GM23338 (cell line): Measurements from ENCODE around the gene PASK. TPM values are rescaled to one million over a fixed set of nuclear protein-coding genes. Genes with fewer than 3 reads are reported as not detected.

Experiments used
- ATAC-seq: fragments of 200-7000 bp; cut with Tn5 transposase; 3 replicates; pipeline ENCODE4 v1.9.1; 2020
- DNase-seq: peaks from one replicate; pipeline ENCODE4 v3.0.0-alpha.2; 2015; ENCODE audit warnings: low spot score
- H2AFZ ChIP-seq: fragments of 200-600 bp; sonication (generic); 2 replicates; pipeline ENCODE4 v1.8.0; 2016; ENCODE audit warnings: antibody characterized with exemption, mild to moderate bottlenecking, moderate library complexity
- H3F3A ChIP-seq: fragments of 200-600 bp; sonication (generic); replicated peaks from 2 replicates; pipeline ENCODE4 v1.8.0; 2017; ENCODE audit warnings: antibody characterized with exemption, mixed run types, low read depth
- H3K27ac ChIP-seq: fragments of 200-600 bp; sonication (generic); 2 replicates; pipeline ENCODE4 v1.6.1; 2016; ENCODE audit warnings: low read depth
- H3K27me3 ChIP-seq: fragments of 200-600 bp; sonication (generic); 2 replicates; pipeline ENCODE4 v1.8.0; 2016; ENCODE audit warnings: mild to moderate bottlenecking, mixed run types, moderate library complexity; ENCODE audit not compliant: insufficient read depth
- H3K36me3 ChIP-seq: fragments of 200-600 bp; sonication (generic); 2 replicates; pipeline ENCODE4 v1.8.0; 2016; ENCODE audit warnings: mild to moderate bottlenecking; ENCODE audit not compliant: insufficient read depth
- H3K4me1 ChIP-seq: fragments of 200-600 bp; sonication (generic); 2 replicates; pipeline ENCODE4 v1.8.0; 2016; ENCODE audit warnings: mild to moderate bottlenecking, moderate library complexity; ENCODE audit not compliant: insufficient read depth
- H3K4me2 ChIP-seq: fragments of 200-600 bp; sonication (generic); 2 replicates; pipeline ENCODE4 v1.7.1; 2017; ENCODE audit warnings: mixed run types
- H3K4me3 ChIP-seq: fragments of 200-600 bp; sonication (generic); 2 replicates; pipeline ENCODE4 v1.6.1; 2016; ENCODE audit warnings: mixed run types
- H3K79me2 ChIP-seq: fragments of 200-600 bp; sonication (generic); replicated peaks from 2 replicates; pipeline ENCODE4 v1.8.0; 2017; ENCODE audit warnings: mild to moderate bottlenecking; ENCODE audit not compliant: insufficient read depth
- H3K9me2 ChIP-seq: fragments of 200-600 bp; sonication (generic); 2 replicates; pipeline ENCODE4 v1.8.0; 2017; ENCODE audit not compliant: insufficient read depth
- H4K20me1 ChIP-seq: fragments of 200-600 bp; sonication (generic); replicated peaks from 2 replicates; pipeline ENCODE4 v1.8.0; 2017; ENCODE audit warnings: mild to moderate bottlenecking; ENCODE audit not compliant: insufficient read depth
- H3K27ac Mint-ChIP-seq: 2 replicates; pipeline ENCODE4 v1.8.0; 2020; ENCODE audit warnings: inconsistent platforms, mild to moderate bottlenecking, moderate library complexity, mixed read lengths
- H3K27me3 Mint-ChIP-seq: 3 replicates; pipeline ENCODE4 v1.8.0; 2022; ENCODE audit warnings: low read depth, mild to moderate bottlenecking, moderate library complexity, mixed read lengths, inconsistent platforms; ENCODE audit not compliant: insufficient read depth, poor library complexity
- H3K36me3 Mint-ChIP-seq: 3 replicates; pipeline ENCODE4 v1.8.0; 2021; ENCODE audit warnings: low read depth, mild to moderate bottlenecking, inconsistent platforms, moderate library complexity, mixed read lengths
- H3K4me1 Mint-ChIP-seq: 3 replicates; pipeline ENCODE4 v1.8.0; 2020; ENCODE audit warnings: mild to moderate bottlenecking, inconsistent platforms, mixed read lengths
- H3K4me3 Mint-ChIP-seq: 3 replicates; pipeline ENCODE4 v1.8.0; 2021; ENCODE audit warnings: moderate library complexity, mild to moderate bottlenecking, inconsistent platforms, mixed read lengths
- H3K9me3 Mint-ChIP-seq: 3 replicates; pipeline ENCODE4 v1.8.0; 2020; ENCODE audit warnings: moderate library complexity, mild to moderate bottlenecking, inconsistent platforms, mixed read lengths
- CREB1 ChIP-seq: fragments of 250-450 bp; sonication (Bioruptor Pico); IDR thresholded peaks from 2 replicates; pipeline ENCODE4 v1.5.0; 2020; ENCODE audit warnings: low read depth, mild to moderate bottlenecking, moderate library complexity
- EZH2 ChIP-seq: fragments of 200-600 bp; sonication (generic); IDR thresholded peaks from one replicate; pipeline ENCODE4 v1.8.0; 2017; ENCODE audit warnings: antibody characterized with exemption, mild to moderate bottlenecking, low read depth; ENCODE audit not compliant: unreplicated experiment
- EZH2phosphoT487 ChIP-seq: fragments of 200-600 bp; sonication (generic); IDR thresholded peaks from one replicate; pipeline ENCODE4 v1.8.1; 2018; ENCODE audit warnings: antibody characterized with exemption; ENCODE audit not compliant: unreplicated experiment
- JUNB ChIP-seq: IDR thresholded peaks from one replicate; pipeline ENCODE4 v1.6.1; 2016; ENCODE audit warnings: antibody characterized with exemption; ENCODE audit not compliant: unreplicated experiment
- NANOG ChIP-seq: IDR thresholded peaks from 2 replicates; pipeline ENCODE4 v1.6.1; 2016; ENCODE audit warnings: antibody characterized with exemption, borderline replicate concordance
- POLR2AphosphoS5 ChIP-seq: IDR thresholded peaks from 2 replicates; pipeline ENCODE4 v1.6.1; 2016; ENCODE audit warnings: antibody characterized with exemption, low read depth
- STAT1 ChIP-seq: IDR thresholded peaks from one replicate; pipeline ENCODE4 v1.6.1; 2016; ENCODE audit warnings: antibody characterized with exemption; ENCODE audit not compliant: unreplicated experiment
- ZNF114 ChIP-seq: fragments of 250-450 bp; sonication (Bioruptor Pico); IDR thresholded peaks from 2 replicates; pipeline ENCODE4 v1.5.0; 2020; ENCODE audit warnings: mild to moderate bottlenecking, moderate library complexity
- ZNF331 ChIP-seq: fragments of 250-450 bp; sonication (Bioruptor Pico); IDR thresholded peaks from 2 replicates; pipeline ENCODE4 v1.5.0; 2020; ENCODE audit warnings: low read depth, mild to moderate bottlenecking, moderate library complexity
- ZNF462 ChIP-seq: fragments of 250-450 bp; sonication (Bioruptor Pico); IDR thresholded peaks from 2 replicates; pipeline ENCODE4 v1.5.0; 2020; ENCODE audit warnings: mild to moderate bottlenecking, moderate library complexity
- polyA plus RNA-seq: library from polyadenylated mRNA; unstranded; fragments of >200 nt; fragmentation: Nextera tagmentation; extraction: Ambion mirVana; gene quantifications from 2 replicates; pipeline ENCODE4 v1.2.1, GENCODE V29; 2016
- total RNA-seq: library from RNA; depleted of rRNA; stranded (reverse); fragments of >200 nt; shearing (Covaris generic); gene quantifications from 2 replicates; pipeline ENCODE4 v1.2.3, GENCODE V29; 2014
- TF ChIP-seq, protein P1 (sequence below): IDR thresholded peaks from one replicate; pipeline ENCODE4 v1.6.1; 2018; ENCODE audit warnings: antibody characterized with exemption; ENCODE audit not compliant: unreplicated experiment
- TF ChIP-seq, protein P2 (sequence below): IDR thresholded peaks from 2 replicates; pipeline ENCODE4 v1.6.1; 2016; ENCODE audit warnings: antibody characterized with exemption
- TF ChIP-seq, protein P3 (sequence below), 2 experiments: fragments of 200-600 bp in 1 of 2; sonication (generic) in 1 of 2; conservative IDR thresholded peaks; 2 replicates each; pipeline versions ENCODE4 v1.5.1 to v1.6.1; 2016 to 2017; ENCODE audit warnings: antibody characterized with exemption in 2 of 2, low read depth in 2 of 2, mild to moderate bottlenecking in 2 of 2, moderate library complexity in 1 of 2

PASK gene
- total and polyA plus RNA-seq, 2 experiments from 2014 or later, result 12.5 to 38.4 TPM

GRCh38 chr2:241157841-241158545 lies 8.7 kb upstream of the PASK start:
- no peaks in the 10 kb centered on the region for H3F3A ChIP-seq
- H3K4me3 ChIP-seq, result no peak overlapping the region
- Mint-ChIP-seq H3K4me1 (peaks cover 9% of the 10 kb centered on the region), H3K27ac (no peak overlapping the region), H3K27me3 (no peaks in the 10 kb centered on the region), H3K36me3 (peaks cover 12% of the 10 kb centered on the region), H3K9me3 (no peaks in the 10 kb centered on the region), H3K4me3 (no peak overlapping the region)
- DNase-seq (no peak), ATAC-seq (no peak)
- no peaks in the 10 kb centered on the region for H3K4me1 ChIP-seq
- no peaks in the 10 kb centered on the region; the same call in 1 of the 2 replicates for H3K36me3 ChIP-seq
- no peaks in the 10 kb centered on the region for H3K27me3 ChIP-seq
- H3K79me2 ChIP-seq, result no peaks in the 10 kb centered on the region; the same call in 1 of the 2 replicates
- no peak overlapping the region for H3K27ac ChIP-seq
- H3K4me2 ChIP-seq, result no peak overlapping the region
- no peak for TF ChIP-seq CREB1 (CRISPR knock-in tag)
- TF ChIP-seq, protein P1, sequence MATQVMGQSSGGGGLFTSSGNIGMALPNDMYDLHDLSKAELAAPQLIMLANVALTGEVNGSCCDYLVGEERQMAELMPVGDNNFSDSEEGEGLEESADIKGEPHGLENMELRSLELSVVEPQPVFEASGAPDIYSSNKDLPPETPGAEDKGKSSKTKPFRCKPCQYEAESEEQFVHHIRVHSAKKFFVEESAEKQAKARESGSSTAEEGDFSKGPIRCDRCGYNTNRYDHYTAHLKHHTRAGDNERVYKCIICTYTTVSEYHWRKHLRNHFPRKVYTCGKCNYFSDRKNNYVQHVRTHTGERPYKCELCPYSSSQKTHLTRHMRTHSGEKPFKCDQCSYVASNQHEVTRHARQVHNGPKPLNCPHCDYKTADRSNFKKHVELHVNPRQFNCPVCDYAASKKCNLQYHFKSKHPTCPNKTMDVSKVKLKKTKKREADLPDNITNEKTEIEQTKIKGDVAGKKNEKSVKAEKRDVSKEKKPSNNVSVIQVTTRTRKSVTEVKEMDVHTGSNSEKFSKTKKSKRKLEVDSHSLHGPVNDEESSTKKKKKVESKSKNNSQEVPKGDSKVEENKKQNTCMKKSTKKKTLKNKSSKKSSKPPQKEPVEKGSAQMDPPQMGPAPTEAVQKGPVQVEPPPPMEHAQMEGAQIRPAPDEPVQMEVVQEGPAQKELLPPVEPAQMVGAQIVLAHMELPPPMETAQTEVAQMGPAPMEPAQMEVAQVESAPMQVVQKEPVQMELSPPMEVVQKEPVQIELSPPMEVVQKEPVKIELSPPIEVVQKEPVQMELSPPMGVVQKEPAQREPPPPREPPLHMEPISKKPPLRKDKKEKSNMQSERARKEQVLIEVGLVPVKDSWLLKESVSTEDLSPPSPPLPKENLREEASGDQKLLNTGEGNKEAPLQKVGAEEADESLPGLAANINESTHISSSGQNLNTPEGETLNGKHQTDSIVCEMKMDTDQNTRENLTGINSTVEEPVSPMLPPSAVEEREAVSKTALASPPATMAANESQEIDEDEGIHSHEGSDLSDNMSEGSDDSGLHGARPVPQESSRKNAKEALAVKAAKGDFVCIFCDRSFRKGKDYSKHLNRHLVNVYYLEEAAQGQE, result no peak
- no peak for TF ChIP-seq ZNF331 (CRISPR knock-in tag)
- TF ChIP-seq STAT1, result no peak
- TF ChIP-seq NANOG, result no peak
- no peak for TF ChIP-seq POLR2AphosphoS5
- no peak for TF ChIP-seq EZH2
- TF ChIP-seq, protein P2, sequence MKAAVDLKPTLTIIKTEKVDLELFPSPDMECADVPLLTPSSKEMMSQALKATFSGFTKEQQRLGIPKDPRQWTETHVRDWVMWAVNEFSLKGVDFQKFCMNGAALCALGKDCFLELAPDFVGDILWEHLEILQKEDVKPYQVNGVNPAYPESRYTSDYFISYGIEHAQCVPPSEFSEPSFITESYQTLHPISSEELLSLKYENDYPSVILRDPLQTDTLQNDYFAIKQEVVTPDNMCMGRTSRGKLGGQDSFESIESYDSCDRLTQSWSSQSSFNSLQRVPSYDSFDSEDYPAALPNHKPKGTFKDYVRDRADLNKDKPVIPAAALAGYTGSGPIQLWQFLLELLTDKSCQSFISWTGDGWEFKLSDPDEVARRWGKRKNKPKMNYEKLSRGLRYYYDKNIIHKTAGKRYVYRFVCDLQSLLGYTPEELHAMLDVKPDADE, result no peak
- no peak for TF ChIP-seq EZH2phosphoT487
- TF ChIP-seq, protein P3, sequence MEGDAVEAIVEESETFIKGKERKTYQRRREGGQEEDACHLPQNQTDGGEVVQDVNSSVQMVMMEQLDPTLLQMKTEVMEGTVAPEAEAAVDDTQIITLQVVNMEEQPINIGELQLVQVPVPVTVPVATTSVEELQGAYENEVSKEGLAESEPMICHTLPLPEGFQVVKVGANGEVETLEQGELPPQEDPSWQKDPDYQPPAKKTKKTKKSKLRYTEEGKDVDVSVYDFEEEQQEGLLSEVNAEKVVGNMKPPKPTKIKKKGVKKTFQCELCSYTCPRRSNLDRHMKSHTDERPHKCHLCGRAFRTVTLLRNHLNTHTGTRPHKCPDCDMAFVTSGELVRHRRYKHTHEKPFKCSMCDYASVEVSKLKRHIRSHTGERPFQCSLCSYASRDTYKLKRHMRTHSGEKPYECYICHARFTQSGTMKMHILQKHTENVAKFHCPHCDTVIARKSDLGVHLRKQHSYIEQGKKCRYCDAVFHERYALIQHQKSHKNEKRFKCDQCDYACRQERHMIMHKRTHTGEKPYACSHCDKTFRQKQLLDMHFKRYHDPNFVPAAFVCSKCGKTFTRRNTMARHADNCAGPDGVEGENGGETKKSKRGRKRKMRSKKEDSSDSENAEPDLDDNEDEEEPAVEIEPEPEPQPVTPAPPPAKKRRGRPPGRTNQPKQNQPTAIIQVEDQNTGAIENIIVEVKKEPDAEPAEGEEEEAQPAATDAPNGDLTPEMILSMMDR (conservative IDR thresholded peaks at IDR 0.05; ENCODE audit: low read depth in 2 of 2), result no peak
- TF ChIP-seq JUNB, result no peak
- TF ChIP-seq ZNF114 (CRISPR knock-in tag), result no peak
- no peak for TF ChIP-seq ZNF462 (CRISPR knock-in tag)
- no peaks in the 10 kb centered on the region for H3K9me2 ChIP-seq
- H4K20me1 ChIP-seq, result peaks cover 7% of the 10 kb centered on the region
- H2AFZ ChIP-seq, result no peak overlapping the region
